Adrenal gland (tissue), 12 donors: Measurements from ENCODE around the gene SVIL. TPM values are rescaled to one million over a fixed set of nuclear protein-coding genes. Genes with fewer than 3 reads are reported as not detected.

Experiments
- DNase-seq, 7 donors: peaks; one replicate each; pipeline ENCODE4 v3.0.0-alpha.2; 2019 to 2020
- H3K27ac ChIP-seq, 5 donors: fragments of 200-600 bp; sonication (generic) in 4 of 5; 1 replicate in 3 of 5; 2 replicates in 2 of 5; pipeline versions ENCODE4 v1.5.1 to v1.8.0; 2016 to 2020; ENCODE audit warnings: mild to moderate bottlenecking in 1 of 5
- H3K27me3 ChIP-seq: fragments of 200-600 bp; 2 replicates; pipeline ENCODE4 v1.8.0; 2021
- H3K36me3 ChIP-seq, 2 donors: fragments of 200-600 bp; replicated peaks in 1 of 2; 1 replicate in 1 of 2; 2 replicates in 1 of 2; pipeline versions ENCODE4 v1.5.1 to v1.8.0; 2018 to 2022
- H3K4me1 ChIP-seq, 2 donors: fragments of 200-600 bp; replicated peaks in 1 of 2; 1 replicate in 1 of 2; 2 replicates in 1 of 2; pipeline versions ENCODE4 v1.5.1 to v1.8.0; 2018 to 2021
- H3K4me3 ChIP-seq, 4 donors: fragments of 200-600 bp; sonication (generic) in 3 of 4; one replicate each; pipeline ENCODE4 v1.5.1; 2016 to 2018
- H3K9me3 ChIP-seq, 3 donors: fragments of 200-600 bp; sonication (generic) in 1 of 3; replicated peaks in 1 of 3; 1 replicate in 2 of 3; 2 replicates in 1 of 3; pipeline versions ENCODE4 v1.5.1 to v1.8.0; 2016 to 2021
- POLR2A ChIP-seq, 2 donors: fragments of 450-650 bp; IDR thresholded peaks; one replicate each; pipeline ENCODE4 v1.6.1; 2017; ENCODE audit warnings: antibody characterized with exemption in 2 of 2, mild to moderate bottlenecking in 2 of 2, moderate library complexity in 1 of 2
- WGBS, 4 donors: extraction: QIAGEN DNeasy Blood & Tissue Kit in 2 of 4; methylation state at CpG; one replicate each; pipeline versions ENCODE4 v1.1.5 to v1.1.7; 2013 to 2017; 5-methylcytosine and 5-hydroxymethylcytosine counted together
- intact Hi-C, 2 donors: fragments of 100-400 bp; cut with DNase I; formaldehyde crosslinking; loops; one replicate each; pipeline versions ENCODE4 v1.14.1 to v1.15.0; 2022 to 2023
- microRNA counts, 2 donors: library from miRNA; unstranded; fragments of <30 nt; microRNA quantifications; one replicate each; lab custom pipeline; 2016
- microRNA-seq, 3 donors: library from miRNA; unstranded; fragments of <30 nt; microRNA quantifications; one replicate each; pipeline ENCODE4, GENCODE V29; 2017 to 2020
- polyA plus RNA-seq, 3 donors: library from polyadenylated mRNA; stranded (reverse); fragments of 200-250 nt in 2 of 3; fragments of 350-450 nt in 1 of 3; fragmentation: Illumina TruSeq in 1 of 3; extraction: RNeasy Lipid Tissue Mini Kit (QIAGEN cat#74804) in 1 of 3; gene quantifications; one replicate each; pipeline ENCODE4 v1.2.3, GENCODE V29; 2013 to 2014
- small RNA-seq, 2 donors: library from RNA; depleted of rRNA; stranded (forward); fragments of <200 nt; gene quantifications; one replicate each; pipeline ENCODE3, GENCODE V24; 2016
- total RNA-seq, 9 donors: library from RNA; depleted of rRNA in 4 of 9; stranded (reverse); fragments of >200 nt in 4 of 9; fragments of 120-200 nt in 1 of 9; fragmentation: NEBNext Ultra II Directional in 1 of 9; extraction: Animal tissue kit (Norgen Biotek cat#: 25700) in 1 of 9; gene quantifications; one replicate each; pipeline versions ENCODE4 v1.1.0 to v1.2.4, GENCODE V29; 2013 to 2023
- TF ChIP-seq, protein P1 (sequence below), 6 experiments: fragments of 450-650 bp in 4 of 6; fragments of 200-600 bp in 2 of 6; sonication (generic) in 1 of 6; IDR thresholded peaks; 1 replicate in 5 of 6; 2 replicates in 1 of 6; pipeline versions ENCODE4 v1.5.1 to v1.8.0; 2016 to 2021; ENCODE audit warnings: antibody characterized with exemption in 6 of 6, mild to moderate bottlenecking in 2 of 6, moderate library complexity in 1 of 6
- donor health status: healthy with polysubstance abuse.
- donor health status: Bipolar disorder and iron deficiency.
- donor health status: DM: yes; HTN: yes; CAD: no.
- donor health status: DM: no; HTN: no; CAD: no.
- donor health status: DM: no; HTN: no; CAD: no.
- donor health status: DM: yes; HTN: yes; CAD: no.

The SVIL gene
- total and polyA plus RNA-seq, 12 donors, result 6.7 to 73.1 (median 26.0) TPM

DNA sequence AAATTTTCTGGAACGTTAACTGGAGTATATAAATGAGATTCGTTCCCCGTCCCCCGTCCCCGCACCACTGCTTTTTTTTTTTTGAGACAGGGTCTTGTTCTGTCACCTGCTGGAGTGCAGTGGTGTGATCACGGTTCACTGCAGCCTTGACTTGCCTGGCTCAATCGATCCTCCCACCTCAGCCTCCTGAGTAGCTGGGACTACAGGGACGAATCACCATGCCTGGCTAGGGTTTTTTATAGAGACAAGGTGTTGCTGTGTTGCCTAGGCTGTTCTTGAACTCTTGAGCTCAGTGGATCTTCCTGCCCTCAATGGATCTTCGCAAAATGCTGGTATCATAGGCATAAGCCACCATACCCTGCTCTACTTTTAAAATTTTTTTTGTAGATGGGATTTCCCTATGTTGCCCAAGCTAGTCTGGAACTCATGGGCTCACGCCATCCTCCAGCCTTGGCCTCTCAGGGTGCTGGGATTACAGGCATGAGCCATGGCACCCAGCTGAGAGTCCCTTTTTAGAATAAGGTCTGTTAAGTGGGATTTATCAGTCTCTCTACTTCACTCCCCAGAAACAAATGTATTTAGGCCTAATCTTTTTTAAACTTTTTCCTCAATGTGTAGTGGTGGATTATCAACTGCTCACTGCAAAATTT lies 223.0 kb downstream of the SVIL start:
- Histone ChIP-seq H3K27ac (peak overlapping the region in 4 of 5 donors; percentile 13 to 70 (median 52)), H3K4me1 (peaks cover 36 to 57% of the 10 kb centered on the region in 2 donors), H3K36me3 (peaks cover 0 to under 1% of the 10 kb centered on the region in 2 donors), H3K4me3 (peak overlapping the region in 1 of 4 donors; percentile 28), H3K27me3 (no peaks in the 10 kb centered on the region), H3K9me3 (no peaks in the 10 kb centered on the region)
- 57 to 77% (median 73%) methylated on average over 10 of the region's 10 CpGs for WGBS, 4 donors
- TF ChIP-seq, protein P1, sequence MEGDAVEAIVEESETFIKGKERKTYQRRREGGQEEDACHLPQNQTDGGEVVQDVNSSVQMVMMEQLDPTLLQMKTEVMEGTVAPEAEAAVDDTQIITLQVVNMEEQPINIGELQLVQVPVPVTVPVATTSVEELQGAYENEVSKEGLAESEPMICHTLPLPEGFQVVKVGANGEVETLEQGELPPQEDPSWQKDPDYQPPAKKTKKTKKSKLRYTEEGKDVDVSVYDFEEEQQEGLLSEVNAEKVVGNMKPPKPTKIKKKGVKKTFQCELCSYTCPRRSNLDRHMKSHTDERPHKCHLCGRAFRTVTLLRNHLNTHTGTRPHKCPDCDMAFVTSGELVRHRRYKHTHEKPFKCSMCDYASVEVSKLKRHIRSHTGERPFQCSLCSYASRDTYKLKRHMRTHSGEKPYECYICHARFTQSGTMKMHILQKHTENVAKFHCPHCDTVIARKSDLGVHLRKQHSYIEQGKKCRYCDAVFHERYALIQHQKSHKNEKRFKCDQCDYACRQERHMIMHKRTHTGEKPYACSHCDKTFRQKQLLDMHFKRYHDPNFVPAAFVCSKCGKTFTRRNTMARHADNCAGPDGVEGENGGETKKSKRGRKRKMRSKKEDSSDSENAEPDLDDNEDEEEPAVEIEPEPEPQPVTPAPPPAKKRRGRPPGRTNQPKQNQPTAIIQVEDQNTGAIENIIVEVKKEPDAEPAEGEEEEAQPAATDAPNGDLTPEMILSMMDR (IDR thresholded peaks at IDR 0.05), result no peak
- no peak for TF ChIP-seq POLR2A (IDR thresholded peaks at IDR 0.05)
- no peak for DNase-seq
- intact Hi-C loops, result no loop called here

DNA sequence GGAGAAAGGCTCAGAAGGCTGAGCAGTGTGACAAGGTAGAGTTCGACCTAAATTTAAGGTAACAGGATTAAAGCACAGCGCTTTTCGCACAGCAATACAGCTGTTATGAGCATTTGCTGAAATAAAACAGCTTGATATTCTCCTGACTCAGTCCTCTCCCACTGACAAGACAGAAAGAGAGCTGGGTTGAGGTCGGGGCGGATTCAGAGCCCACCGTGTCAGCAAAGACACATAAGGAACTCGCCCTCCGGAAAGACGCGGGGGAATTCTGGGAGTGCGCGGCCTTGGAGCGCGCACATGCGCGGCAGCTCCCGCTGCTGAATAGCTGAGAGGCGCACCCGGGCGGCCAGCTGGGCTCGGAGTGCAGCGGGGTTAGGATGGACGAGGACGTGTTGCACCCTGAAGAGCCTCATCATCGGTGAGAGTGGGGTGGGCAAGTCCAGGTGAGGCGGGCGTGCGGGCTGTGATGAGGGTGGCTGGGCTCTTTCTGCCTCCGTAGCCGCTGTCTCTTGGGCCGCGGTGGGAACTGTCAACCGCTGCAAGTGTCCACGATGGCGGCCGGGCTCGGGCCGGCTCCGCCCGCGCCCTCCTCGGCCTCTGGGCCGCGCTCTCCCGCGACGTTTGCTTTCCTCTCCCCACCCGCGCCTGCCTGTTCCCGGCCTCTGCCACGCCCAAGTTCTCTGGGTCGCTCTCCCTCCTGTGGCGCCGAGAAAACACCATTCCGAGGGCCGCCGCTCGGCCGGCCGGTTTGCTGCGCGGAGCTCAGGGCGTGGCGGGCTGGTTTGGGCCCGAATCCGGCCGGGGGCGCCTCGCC lies 225.3 kb downstream of the SVIL start:
- peak; percentile 78 to 86 (median 80) for DNase-seq
- intact Hi-C loops, result no loop called here
- Histone ChIP-seq H3K36me3 (no peaks in the 10 kb centered on the region), H3K27ac (peak overlapping the region; percentile 83 to 97 (median 95)), H3K9me3 (no peaks in the 10 kb centered on the region), H3K4me1 (peaks cover 33 to 41% of the 10 kb centered on the region in 2 donors), H3K27me3 (no peaks in the 10 kb centered on the region), H3K4me3 (peak overlapping the region; percentile 26 to 69 (median 64))
- TF ChIP-seq, protein P1 (IDR thresholded peaks at IDR 0.05), result no peak
- TF ChIP-seq POLR2A (IDR thresholded peaks at IDR 0.05), result peak; percentile 78 to 86
- 2 to 15% (median 3%) methylated on average over 19 to 69 of the region's 69 CpGs for WGBS, 4 donors

DNA sequence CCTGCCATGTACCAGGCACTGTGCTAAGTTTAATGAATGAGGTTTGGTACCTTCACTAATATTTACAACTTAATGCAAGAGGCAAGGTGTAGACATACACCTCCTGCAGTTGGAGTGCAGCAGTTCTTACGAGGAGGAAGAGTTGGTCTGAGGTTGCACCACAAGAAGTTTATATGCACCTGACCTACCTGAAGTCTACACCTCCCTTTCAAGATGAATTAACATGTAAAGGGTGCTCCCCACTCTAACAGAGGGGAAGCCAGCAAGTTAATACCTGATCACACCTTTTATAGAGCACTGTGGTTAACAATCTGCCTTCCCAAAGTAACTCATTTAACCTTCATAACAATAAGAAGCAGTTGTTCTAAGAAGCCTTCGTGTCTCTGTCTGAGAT lies 225.9 kb downstream of the SVIL start:
- H3K27me3 ChIP-seq, result no peaks in the 10 kb centered on the region
- no peaks in the 10 kb centered on the region for H3K36me3 ChIP-seq
- TF ChIP-seq, protein P1 (IDR thresholded peaks at IDR 0.05), result no peak
- TF ChIP-seq POLR2A (IDR thresholded peaks at IDR 0.05), result no peak
- 40 to 57% (median 51%) methylated on average over 2 of the region's 2 CpGs for WGBS, 4 donors
- peaks cover 27 to 35% of the 10 kb centered on the region in 2 donors for H3K4me1 ChIP-seq
- DNase-seq, result no peak
- H3K9me3 ChIP-seq, result no peaks in the 10 kb centered on the region
- H3K4me3 ChIP-seq, result peak overlapping the region in 2 of 4 donors; percentile 62 to 67
- intact Hi-C loops, result no loop called here
- peak overlapping the region; percentile 83 to 97 (median 95) for H3K27ac ChIP-seq

MicroRNA genes within 50 kb of the gene (microRNA counts, 767-probe panel; counts per million panel counts)
- microRNA hsa-miR-604 (lab: Ali Mortazavi, UCI), result 0 counts per million in 2 donors
- microRNA hsa-miR-938 (lab: Ali Mortazavi, UCI), result 0 counts per million in 2 donors

Small RNA genes lying within 50 kb of the gene (microRNA-seq; reads per million reads assigned to microRNA genes)
- gene MIR604, result 0 reads per million in 3 donors
- gene MIR938, result 0 reads per million in 3 donors

Small RNA genes lying within 50 kb of the gene (small RNA-seq; reads per million reads assigned to genes)
- 0 reads per million in 2 donors for gene MIR604
- gene MIR938, result 0 reads per million in 2 donors
- 0 reads per million in 2 donors for gene RF00105
